ENCODE measurements around the gene NOS3. TPM values are rescaled to one million over a fixed set of nuclear protein-coding genes. Genes with fewer than 3 reads are reported as not detected.

Gene NOS3
- total and polyA plus RNA-seq, 9 of the 15 experiments (the other 6 are each of a cell fraction or from before 2014, with no cell fraction given) = 1.1 to 121 (median 23.6) TPM

- CTCF ChIA-PET (ENCODE audit: low intra/inter-chr PET ratio) = interaction anchor here (2.9 kb wide), 1 partner anchor 29 kb away, joined by 14 read pairs; the partner anchor contains the start of gene ABCB8
- no TSS peak for BruUV-seq (replicated peaks)
- H2AFZ ChIP-seq (ENCODE audit: low read depth, low read length) = peak within 1 kb of the TSS; percentile 91
- no peak for TF ChIP-seq ZNF274 (IDR thresholded peaks at IDR 0.05; ENCODE audit: borderline replicate concordance, low read depth, low read length)
- 0 out of 2 replicates have a peak, but pooled peaks have one; percentile 64 for TF ChIP-seq CAMTA2 (CRISPR knock-in tag; conservative IDR thresholded peaks at IDR 0.05)
- TF ChIP-seq ZNF444 (CRISPR knock-in tag; IDR thresholded peaks at IDR 0.05) = 0 out of 2 replicates have a peak, but pooled peaks have one; percentile 13
- TF ChIP-seq, protein P1, sequence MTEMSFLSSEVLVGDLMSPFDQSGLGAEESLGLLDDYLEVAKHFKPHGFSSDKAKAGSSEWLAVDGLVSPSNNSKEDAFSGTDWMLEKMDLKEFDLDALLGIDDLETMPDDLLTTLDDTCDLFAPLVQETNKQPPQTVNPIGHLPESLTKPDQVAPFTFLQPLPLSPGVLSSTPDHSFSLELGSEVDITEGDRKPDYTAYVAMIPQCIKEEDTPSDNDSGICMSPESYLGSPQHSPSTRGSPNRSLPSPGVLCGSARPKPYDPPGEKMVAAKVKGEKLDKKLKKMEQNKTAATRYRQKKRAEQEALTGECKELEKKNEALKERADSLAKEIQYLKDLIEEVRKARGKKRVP (CRISPR knock-in tag; IDR thresholded peaks at IDR 0.05) = peak; percentile 56
- no peak for TF ChIP-seq PHF21A (IDR thresholded peaks at IDR 0.05; ENCODE audit: borderline replicate concordance, low read depth)
- TF ChIP-seq, protein P2, sequence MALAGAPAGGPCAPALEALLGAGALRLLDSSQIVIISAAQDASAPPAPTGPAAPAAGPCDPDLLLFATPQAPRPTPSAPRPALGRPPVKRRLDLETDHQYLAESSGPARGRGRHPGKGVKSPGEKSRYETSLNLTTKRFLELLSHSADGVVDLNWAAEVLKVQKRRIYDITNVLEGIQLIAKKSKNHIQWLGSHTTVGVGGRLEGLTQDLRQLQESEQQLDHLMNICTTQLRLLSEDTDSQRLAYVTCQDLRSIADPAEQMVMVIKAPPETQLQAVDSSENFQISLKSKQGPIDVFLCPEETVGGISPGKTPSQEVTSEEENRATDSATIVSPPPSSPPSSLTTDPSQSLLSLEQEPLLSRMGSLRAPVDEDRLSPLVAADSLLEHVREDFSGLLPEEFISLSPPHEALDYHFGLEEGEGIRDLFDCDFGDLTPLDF (CRISPR knock-in tag; IDR thresholded peaks at IDR 0.05) = no peak
- TF ChIP-seq RFX7 (CRISPR knock-in tag; IDR thresholded peaks at IDR 0.05) = 0 out of 2 replicates have a peak, but pooled peaks have one; percentile 68
- 0 out of 2 replicates have a peak, but pooled peaks have one; percentile 10 for TF ChIP-seq SREBF2 (CRISPR knock-in tag; IDR thresholded peaks at IDR 0.05)
- TF ChIP-seq TEAD4 (IDR thresholded peaks at IDR 0.05; ENCODE audit: low read length) = 0 out of 2 replicates have a peak, but pooled peaks have one; percentile 15
- no peak for TF ChIP-seq TEAD4 (CRISPR knock-in tag; IDR thresholded peaks at IDR 0.05; ENCODE audit: borderline replicate concordance)
- 0 out of 2 replicates have a peak, but pooled peaks have one; percentile 4 for TF ChIP-seq PREB (CRISPR knock-in tag; IDR thresholded peaks at IDR 0.05)
- peak; percentile 11 for TF ChIP-seq FIP1L1 (IDR thresholded peaks at IDR 0.05; ENCODE audit: low read depth, low read length, poor library complexity, severe bottlenecking)
- no peak for TF ChIP-seq SUPT5H (IDR thresholded peaks at IDR 0.05)
- no peak for TF ChIP-seq MECOM (CRISPR knock-in tag; IDR thresholded peaks at IDR 0.05)
- TF ChIP-seq ARID3A (IDR thresholded peaks at IDR 0.05; ENCODE audit: borderline replicate concordance, low read depth, low read length) = no peak
- no peak for TF ChIP-seq CHCHD3 (CRISPR knock-in tag; IDR thresholded peaks at IDR 0.05)
- TF ChIP-seq, protein P3, sequence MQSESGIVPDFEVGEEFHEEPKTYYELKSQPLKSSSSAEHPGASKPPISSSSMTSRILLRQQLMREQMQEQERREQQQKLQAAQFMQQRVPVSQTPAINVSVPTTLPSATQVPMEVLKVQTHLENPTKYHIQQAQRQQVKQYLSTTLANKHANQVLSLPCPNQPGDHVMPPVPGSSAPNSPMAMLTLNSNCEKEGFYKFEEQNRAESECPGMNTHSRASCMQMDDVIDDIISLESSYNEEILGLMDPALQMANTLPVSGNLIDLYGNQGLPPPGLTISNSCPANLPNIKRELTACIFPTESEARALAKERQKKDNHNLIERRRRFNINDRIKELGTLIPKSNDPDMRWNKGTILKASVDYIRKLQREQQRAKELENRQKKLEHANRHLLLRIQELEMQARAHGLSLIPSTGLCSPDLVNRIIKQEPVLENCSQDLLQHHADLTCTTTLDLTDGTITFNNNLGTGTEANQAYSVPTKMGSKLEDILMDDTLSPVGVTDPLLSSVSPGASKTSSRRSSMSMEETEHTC (IDR thresholded peaks at IDR 0.05) = no peak
Measured at GRCh38 chr7:151057506-151057988, 66.7 kb downstream of the NOS3 start, which contains the start of gene CDK5. TSS of gene CDK5 (minus strand) at chr7:151057897. CDS start at chr7:151057848, 49 bp downstream.

More at GRCh38 chr7:151057506-151057988, 66.7 kb downstream of the NOS3 start, which contains the start of gene CDK5:
- Histone ChIP-seq H3K9me3 (replicated peaks; ENCODE audit: control insufficient read depth, insufficient read depth, low read depth, low read length) (no peaks in the 10 kb centered on the region), H3K4me2 (ENCODE audit: insufficient read depth, low read length) (peak within 1 kb of the TSS; percentile 94), H3K9ac (ENCODE audit: insufficient read depth in 1 of 2, low read depth in 2 of 2, low read length in 2 of 2) (peak within 1 kb of the TSS; percentile 85 to 91), H4K20me1 (replicated peaks; ENCODE audit: control insufficient read depth, insufficient read depth, low read length) (peaks cover 10% of the 10 kb centered on the region), H3K9me1 (ENCODE audit: control insufficient read depth, insufficient read depth, low read length) (no peaks in the 10 kb centered on the region), H3K36me3 (ENCODE audit: control insufficient read depth, insufficient read depth, low read length) (peaks cover 7% of the 10 kb centered on the region; the same call in 2 of the 3 replicates), H3K79me2 (ENCODE audit: control insufficient read depth, insufficient read depth, low read length) (peaks cover 38% of the 10 kb centered on the region), H3K4me1 (replicated peaks in 1 of 2; ENCODE audit: control insufficient read depth in 2 of 2, insufficient read depth in 2 of 2, low read length in 2 of 2) (peaks cover 54 to 71% of the 10 kb centered on the region in 2 experiments), H3K4me3 (peak within 1 kb of the TSS; percentile 84), H3K27me3 (ENCODE audit: control insufficient read depth in 2 of 2, insufficient read depth in 2 of 2, low read length in 2 of 2) (no peaks in the 10 kb centered on the region), H3K27ac (ENCODE audit: extremely low read depth, low read depth, low read length) (peak within 1 kb of the TSS; percentile 90)
- WGBS (ENCODE audit: insufficient coverage, low coverage, missing lambda C conversion rate) = 3% methylated on average over 30 of the region's 30 CpGs
- FAIRE-seq (no peak), ATAC-seq (peak; percentile 4), DNase-seq (ENCODE audit: extremely low read depth in 1 of 4, low spot score in 3 of 4) (no peak)
- POLR2A ChIA-PET = interaction anchor here (1.1 kb wide), 1 partner anchor 29 kb away, joined by 5 read pairs; the partner anchor contains the start of gene ABCB8
- in situ Hi-C loops (cut with MboI) = no loop called here
- intact Hi-C loops (cut with micrococcal nuclease) = no loop called here

Measured in K562 (cell line).